Panc1 (cell line): Measurements from ENCODE around the gene LY86. TPM values are rescaled to one million over a fixed set of nuclear protein-coding genes. Genes with fewer than 3 reads are reported as not detected.

ENCODE experiments used
- ATAC-seq: fragments of 200-7000 bp; cut with Tn5 transposase; 2 replicates; pipeline ENCODE4 v1.9.1; 2020; ENCODE audit warnings: mild to moderate bottlenecking, moderate library complexity
- BruUV-seq: library from RNA; stranded (reverse); fragments of 400-500 nt; replicated peaks from 2 replicates; lab custom pipeline; 2021; lab: Mats Ljungman, UMichigan
- CTCF ChIA-PET: fragments of 300-600 bp; sonication (Branson Sonifier 250); formaldehyde crosslinking; loops from one replicate; lab custom pipeline; 2022; ENCODE audit warnings: antibody characterized with exemption; lab: Charles Lee
- POLR2A ChIA-PET: fragments of 300-600 bp; sonication (Branson Sonifier 250); formaldehyde crosslinking; loops from one replicate; lab custom pipeline; 2022; ENCODE audit warnings: antibody characterized with exemption; lab: Charles Lee
- DNase-seq: peaks from one replicate; pipeline ENCODE4 v3.0.0-alpha.2; 2010; ENCODE audit warnings: low read depth, low spot score
- H3K27ac ChIP-seq: 2 replicates; pipeline ENCODE4 v1.5.1; 2011; ENCODE audit warnings: mild to moderate bottlenecking, low read length, inconsistent platforms
- H3K27me3 ChIP-seq: fragments of 200-500 bp; sonication (Bioruptor generic); 2 replicates; pipeline ENCODE4 v1.6.0; 2014; ENCODE audit warnings: low read length, inconsistent platforms; ENCODE audit not compliant: control insufficient read depth, insufficient read depth
- H3K36me3 ChIP-seq: fragments of 200-500 bp; sonication (Bioruptor generic); 2 replicates; pipeline ENCODE4 v1.5.1; 2014; ENCODE audit warnings: inconsistent platforms, mild to moderate bottlenecking, low read length, moderate library complexity; ENCODE audit not compliant: control insufficient read depth, insufficient read depth
- H3K4me1 ChIP-seq: 2 replicates; pipeline ENCODE4 v1.5.1; 2011; ENCODE audit warnings: inconsistent platforms, mild to moderate bottlenecking, low read length, moderate library complexity; ENCODE audit not compliant: control insufficient read depth, insufficient read depth
- H3K4me3 ChIP-seq, 2 experiments: 2 replicates each; pipeline ENCODE4 v1.5.1; 2011 to 2012; ENCODE audit warnings: low read depth in 2 of 2, low read length in 2 of 2, mild to moderate bottlenecking in 2 of 2, inconsistent platforms in 1 of 2, moderate library complexity in 1 of 2
- H3K9me3 ChIP-seq: fragments of 200-500 bp; sonication (Bioruptor generic); 2 replicates; pipeline ENCODE4 v1.5.1; 2014; ENCODE audit warnings: low read depth, mild to moderate bottlenecking, inconsistent platforms, low read length, moderate library complexity; ENCODE audit not compliant: control insufficient read depth, insufficient read depth
- CTCF ChIP-seq: fragments of 450-650 bp; IDR thresholded peaks from 2 replicates; pipeline ENCODE4 v1.5.1; 2017; ENCODE audit warnings: mild to moderate bottlenecking
- POLR2AphosphoS5 ChIP-seq: IDR thresholded peaks from 2 replicates; pipeline ENCODE4 v1.6.1; 2012; ENCODE audit warnings: mild to moderate bottlenecking, low read depth, low read length, moderate library complexity
- REST ChIP-seq, 2 experiments: IDR thresholded peaks; 2 replicates each; pipeline ENCODE4 v1.6.1; 2011 to 2012; ENCODE audit warnings: low read depth in 2 of 2, control low read depth in 1 of 2, low read length in 1 of 2, mild to moderate bottlenecking in 1 of 2, moderate library complexity in 1 of 2; ENCODE audit not compliant: insufficient read depth in 1 of 2
- SIN3A ChIP-seq: IDR thresholded peaks from 2 replicates; pipeline ENCODE4 v1.6.1; 2012; ENCODE audit warnings: low read depth, mild to moderate bottlenecking, low read length, moderate library complexity, borderline replicate concordance; ENCODE audit not compliant: insufficient read depth
- TCF7L2 ChIP-seq: IDR thresholded peaks from 2 replicates; pipeline ENCODE4 v1.6.1; 2011; ENCODE audit warnings: mild to moderate bottlenecking, low read depth, low read length, inconsistent platforms
- in situ Hi-C: cut with HindIII; loops from 2 replicates; pipeline ENCODE4 v1.10.0; 2016; ENCODE audit warnings: low sequenced_read_pairs, low pct_unique_long_range_greater_than_20kb
- intact Hi-C: fragments of 100-400 bp; cut with micrococcal nuclease; formaldehyde crosslinking; loops from one replicate; pipeline ENCODE4 v1.10.0; 2022; ENCODE audit not compliant: unreplicated experiment
- total RNA-seq: library from RNA; stranded (reverse); gene quantifications from one replicate; pipeline ENCODE4 v1.2.1, GENCODE V29; 2021; ENCODE audit not compliant: unreplicated experiment

The LY86 gene
- total RNA-seq, 1 experiment from 2014 or later, result not detected

- Histone ChIP-seq H3K27me3 (peaks cover 8% of the 10 kb centered on the region), H3K4me3 (no peak overlapping the region), H3K4me1 (no peaks in the 10 kb centered on the region), H3K36me3 (no peaks in the 10 kb centered on the region), H3K27ac (no peak overlapping the region), H3K9me3 (no peaks in the 10 kb centered on the region)
- intact Hi-C loops (no loop called here), in situ Hi-C loops (no loop called here)
- ChIA-PET CTCF (no interaction called here), POLR2A (no interaction called here)
- ATAC-seq (no peak), DNase-seq (no peak)
- BruUV-seq, result no TSS peak
- TF ChIP-seq CTCF (no peak), REST (IDR thresholded peaks at IDR 0.05; ENCODE audit: insufficient read depth in 1 of 2, low read depth in 2 of 2, low read length in 1 of 2) (no peak)
Measured at GRCh38 chr6:6619021-6619794, 30.7 kb downstream of the LY86 start.

- Histone ChIP-seq H3K27ac (no peak overlapping the region), H3K4me1 (no peaks in the 10 kb centered on the region), H3K27me3 (peaks cover 10% of the 10 kb centered on the region), H3K4me3 (no peak overlapping the region), H3K36me3 (no peaks in the 10 kb centered on the region), H3K9me3 (no peaks in the 10 kb centered on the region)
- intact Hi-C loops, result no loop called here
- BruUV-seq, result no TSS peak
- no peak for ATAC-seq
- no peak for DNase-seq
- ChIA-PET CTCF (no interaction called here), POLR2A (no interaction called here)
- in situ Hi-C loops, result no loop called here
- TF ChIP-seq TCF7L2, result no peak
- TF ChIP-seq REST (IDR thresholded peaks at IDR 0.05; ENCODE audit: insufficient read depth in 1 of 2, low read depth in 2 of 2, low read length in 1 of 2), result no peak
- TF ChIP-seq SIN3A, result no peak
- no peak for TF ChIP-seq CTCF
- TF ChIP-seq POLR2AphosphoS5, result no peak
Measured at GRCh38 chr6:6620766-6621425, 32.4 kb downstream of the LY86 start.
